GM19328 (cell line): ENCODE results near the gene ATOSB.

ENCODE experiments used
- ATAC-seq: cut with Tn5 transposase; IDR thresholded peaks from one replicate; pipeline ENCODE4 v1.9.1; 2021; ENCODE audit warnings: mild to moderate bottlenecking, moderate library complexity; ENCODE audit not compliant: unreplicated experiment

ATOSB gene

DNA sequence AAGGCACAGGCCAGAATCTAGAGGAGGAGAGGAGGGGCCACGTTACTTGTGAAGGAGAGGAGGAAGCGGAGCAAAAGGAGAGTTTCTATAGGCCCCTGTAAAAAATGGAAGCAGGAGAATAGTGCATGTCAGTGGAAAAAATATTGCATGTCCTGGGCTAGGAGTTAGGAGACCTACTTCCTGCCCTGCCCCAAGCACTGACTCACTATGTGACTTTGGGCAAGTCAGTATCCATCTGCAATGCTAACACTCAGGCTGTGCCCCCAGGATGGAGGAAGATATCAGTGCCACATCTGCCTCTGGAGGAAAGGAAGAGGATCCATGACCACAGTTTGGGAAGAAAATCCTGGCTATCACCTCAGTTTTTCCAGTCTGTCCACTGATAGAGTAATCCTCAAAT, 26.2 kb downstream of the ATOSB start:
- no peak for ATAC-seq

DNA sequence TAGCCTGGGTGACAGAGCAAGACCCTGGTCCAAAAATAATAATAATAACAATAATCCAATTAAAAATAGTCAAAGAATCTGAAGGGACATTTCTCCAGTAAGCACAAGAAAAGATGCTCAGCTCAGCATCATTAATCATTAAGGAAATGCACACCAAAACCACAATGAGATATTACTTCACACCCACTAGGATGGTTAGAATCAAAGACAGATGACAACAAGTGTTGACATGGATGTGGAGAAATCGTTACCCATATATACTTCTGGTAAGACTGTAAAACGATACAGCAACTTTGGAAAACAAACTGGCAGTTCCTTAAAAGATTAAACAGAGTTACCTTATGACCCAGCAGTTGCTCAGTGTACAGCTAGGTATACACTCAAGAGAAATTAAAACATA, 30.6 kb downstream of the ATOSB start:
- ATAC-seq = no peak

DNA sequence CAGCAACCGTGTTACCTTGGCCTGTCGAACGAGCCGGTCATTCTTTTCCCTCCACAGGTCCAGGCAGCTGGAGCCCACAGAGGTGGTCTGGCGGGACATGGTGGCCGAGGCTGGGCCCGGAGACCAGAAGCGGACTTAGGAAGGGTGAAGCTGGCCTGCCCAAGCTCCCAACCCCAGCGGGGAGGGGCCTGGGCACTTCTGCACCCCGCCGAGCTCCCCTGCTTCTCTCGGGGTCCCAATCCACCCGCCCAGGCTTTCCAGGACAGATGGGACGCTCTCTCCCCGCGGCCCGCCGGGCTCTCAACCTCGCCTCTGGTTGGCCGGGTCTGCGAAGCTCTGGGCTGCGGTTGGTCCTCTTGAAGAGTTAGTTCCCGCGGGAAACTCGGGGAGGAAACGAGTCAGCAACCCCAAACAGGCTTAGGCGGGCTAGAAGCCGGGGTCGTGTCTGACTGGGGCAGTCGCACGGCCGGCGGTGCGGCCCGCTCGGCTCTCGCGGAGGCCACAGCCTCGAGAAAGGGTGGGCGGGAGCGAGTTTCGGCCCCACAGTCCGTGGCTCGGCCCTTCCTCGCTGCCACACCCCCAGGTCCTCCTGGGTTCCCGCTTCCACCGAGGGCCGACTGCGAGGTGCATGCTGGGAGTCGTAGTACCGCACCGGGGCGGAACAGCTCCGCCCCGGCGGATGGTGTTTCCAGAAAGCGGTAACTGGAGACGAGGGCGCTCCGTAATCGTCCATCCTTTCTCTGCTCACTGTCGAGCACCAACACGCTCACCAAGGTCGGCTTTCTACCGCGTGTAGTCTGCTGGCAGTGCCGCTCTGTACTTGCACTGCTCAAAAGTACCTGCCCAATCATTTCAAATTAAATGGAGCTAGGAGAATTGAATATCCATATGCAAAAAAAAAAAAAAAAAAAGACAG, 36.0 kb downstream of the ATOSB start, which contains the start of gene FANCG:
FANCG (minus strand) TSS at position 517 of the 916 bp plus-strand sequence; CDS start at position 99, 418 bp downstream.
- ATAC-seq = peak; percentile 87

DNA sequence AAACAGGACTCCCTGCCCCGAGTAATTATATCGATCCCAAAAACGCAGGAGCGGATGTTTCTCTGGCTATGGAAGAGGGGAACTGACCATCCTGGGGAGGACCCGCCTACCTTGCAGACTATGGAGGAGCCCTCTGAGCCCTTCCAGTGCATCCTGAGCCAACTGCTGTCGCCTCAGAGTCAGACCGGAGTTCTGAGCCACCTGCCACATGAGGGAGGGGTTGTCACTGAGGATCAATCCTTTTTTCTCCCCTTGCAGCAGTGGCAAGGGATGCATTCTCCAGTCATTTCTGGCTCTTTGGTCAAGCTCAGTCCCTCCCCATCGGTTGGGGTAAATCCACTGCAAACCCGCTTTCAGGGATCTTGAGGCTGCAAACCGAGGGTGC, 36.6 kb downstream of the ATOSB start:
- no peak for ATAC-seq

- no peak for ATAC-seq
These were observed 37.6 kb downstream of the ATOSB start for GRCh38 chr9:35078066-35078465.

DNA sequence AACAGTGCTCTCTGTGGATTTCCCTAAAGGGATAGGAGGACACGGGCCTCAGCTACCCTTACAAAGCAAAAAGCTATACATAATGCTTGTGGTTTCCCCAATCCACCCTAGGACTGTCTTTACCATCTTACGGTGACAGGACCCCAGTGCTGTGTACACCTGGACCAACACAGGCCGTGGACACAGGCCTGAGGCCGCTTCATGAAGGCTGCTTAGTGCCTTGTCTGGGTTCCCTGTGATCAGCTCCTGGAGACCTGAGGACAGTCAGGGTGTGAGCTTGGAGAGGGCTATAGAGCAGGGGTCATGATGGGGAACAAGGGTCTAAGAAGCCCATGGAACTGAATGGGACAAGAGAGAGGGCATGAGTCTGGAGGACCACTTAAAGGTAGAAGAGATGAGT, 38.8 kb downstream of the ATOSB start:
- ATAC-seq = no peak

- ATAC-seq = no peak
These were observed 40.3 kb downstream of the ATOSB start for GRCh38 chr9:35075358-35075757.

GRCh38 chr9:35074791-35075190, 40.9 kb downstream of the ATOSB start:
- no peak for ATAC-seq

GRCh38 chr9:35074141-35074540, 41.5 kb downstream of the ATOSB start:
- no peak for ATAC-seq

DNA sequence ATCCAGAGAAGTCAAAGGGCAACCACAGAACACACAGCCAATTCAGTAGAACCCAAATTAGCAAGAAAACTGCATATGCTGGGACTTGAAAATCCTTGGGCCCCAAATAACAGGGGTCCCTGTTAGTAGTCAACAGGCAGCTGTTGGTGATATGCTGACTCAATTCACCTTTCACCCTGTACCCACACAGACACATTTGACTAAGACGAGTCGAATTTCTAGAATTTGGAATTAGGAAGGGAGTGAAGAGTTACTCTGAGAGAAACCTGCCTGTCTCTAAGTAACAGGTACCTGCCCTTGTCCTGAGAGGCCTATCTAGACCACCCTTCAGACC, 42.4 kb downstream of the ATOSB start:
- no peak for ATAC-seq

DNA sequence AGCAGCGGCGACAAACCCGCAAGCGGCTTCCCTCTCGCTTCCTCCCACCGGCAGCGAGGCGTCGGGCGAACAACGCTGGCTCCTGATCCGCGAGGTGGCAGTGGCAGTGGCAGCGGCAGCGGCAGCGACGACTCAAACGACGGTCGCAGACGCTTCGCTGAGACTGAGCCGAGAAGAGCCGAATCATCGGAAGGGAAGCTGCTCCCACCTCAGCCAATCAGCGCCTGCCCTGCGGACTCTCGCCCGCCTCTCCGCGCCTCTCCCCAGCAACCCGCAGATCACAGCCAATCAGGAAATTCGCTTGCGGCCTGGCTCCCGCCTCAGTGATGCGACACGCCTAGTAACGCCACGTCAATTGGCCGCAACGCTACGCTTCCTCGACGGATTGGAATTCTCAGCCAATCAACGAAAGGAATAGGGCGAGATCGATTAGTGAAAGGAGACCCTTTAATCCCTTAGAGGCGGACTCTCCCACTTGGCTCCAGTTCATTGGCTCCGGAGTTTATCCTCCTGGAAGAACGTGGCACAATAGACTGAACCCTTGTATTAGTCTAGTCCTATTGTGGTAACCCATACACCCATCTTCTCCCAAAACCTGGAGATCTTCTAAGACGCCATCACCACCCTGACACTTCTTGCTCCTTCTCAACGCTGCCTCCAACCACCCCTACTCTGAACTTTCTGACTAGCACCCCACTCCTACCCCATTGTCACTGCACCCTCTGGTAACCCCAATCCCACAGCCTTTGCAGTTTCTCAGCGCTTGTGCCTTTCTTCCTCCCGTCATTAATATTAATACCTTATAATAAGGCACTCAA, 43.0 kb downstream of the ATOSB start, which contains the start of gene VCP:
VCP (minus strand) TSS at position 165 of the 818 bp plus-strand sequence. CDS start 272 bp downstream, outside the sequence.
- peak; percentile 81 for ATAC-seq

GRCh38 chr9:35071814-35072460, 43.7 kb downstream of the ATOSB start:
- peak; percentile 52 for ATAC-seq

GRCh38 chr9:35070823-35071813, 44.5 kb downstream of the ATOSB start:
- no peak for ATAC-seq

- no peak for ATAC-seq
These were observed 46.6 kb downstream of the ATOSB start for GRCh38 chr9:35069020-35069419.

- no peak for ATAC-seq
These were observed 48.6 kb downstream of the ATOSB start for GRCh38 chr9:35067056-35067455.

GRCh38 chr9:35060548-35061207, 55.0 kb downstream of the ATOSB start:
- no peak for ATAC-seq

- ATAC-seq = no peak
These were observed 56.2 kb downstream of the ATOSB start for GRCh38 chr9:35059438-35059837.

- no peak for ATAC-seq
These were observed 58.4 kb downstream of the ATOSB start for GRCh38 chr9:35057271-35057620.

DNA sequence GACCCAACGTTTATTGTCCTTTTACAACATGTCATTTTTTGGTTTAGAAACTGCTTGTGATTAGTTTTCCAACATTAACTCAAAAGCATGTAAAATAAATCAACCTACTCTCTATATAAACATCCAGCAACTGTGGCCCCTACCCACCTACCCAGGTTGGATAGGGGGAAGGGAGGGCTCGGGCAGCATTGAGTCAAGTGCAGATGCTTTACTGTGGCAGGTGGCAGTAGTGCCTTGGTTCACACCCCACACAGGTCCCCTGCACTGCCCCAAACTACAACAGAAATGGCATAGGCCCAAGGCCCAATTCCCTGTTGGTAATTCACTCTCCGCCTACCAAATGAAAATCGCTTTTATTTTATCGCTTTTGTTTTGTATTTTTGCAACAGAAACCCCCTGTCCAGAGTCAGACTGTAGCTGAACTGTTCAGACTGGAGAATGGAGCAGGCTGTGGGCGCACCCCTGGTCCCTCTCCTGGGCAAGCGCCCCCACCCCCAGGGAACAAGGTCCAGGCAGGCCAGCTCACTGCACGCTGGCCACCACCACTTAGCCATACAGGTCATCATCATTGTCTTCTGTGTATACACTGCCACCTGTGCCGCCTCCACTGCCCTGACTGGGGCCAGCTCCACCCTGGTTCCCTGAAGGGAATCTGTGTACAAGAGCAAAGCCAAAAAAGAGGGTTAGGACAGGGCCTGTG, 58.9 kb downstream of the ATOSB start:
- ATAC-seq = no peak
